Measurements from ENCODE around the gene RPLP1.

RPLP1 gene

DNA sequence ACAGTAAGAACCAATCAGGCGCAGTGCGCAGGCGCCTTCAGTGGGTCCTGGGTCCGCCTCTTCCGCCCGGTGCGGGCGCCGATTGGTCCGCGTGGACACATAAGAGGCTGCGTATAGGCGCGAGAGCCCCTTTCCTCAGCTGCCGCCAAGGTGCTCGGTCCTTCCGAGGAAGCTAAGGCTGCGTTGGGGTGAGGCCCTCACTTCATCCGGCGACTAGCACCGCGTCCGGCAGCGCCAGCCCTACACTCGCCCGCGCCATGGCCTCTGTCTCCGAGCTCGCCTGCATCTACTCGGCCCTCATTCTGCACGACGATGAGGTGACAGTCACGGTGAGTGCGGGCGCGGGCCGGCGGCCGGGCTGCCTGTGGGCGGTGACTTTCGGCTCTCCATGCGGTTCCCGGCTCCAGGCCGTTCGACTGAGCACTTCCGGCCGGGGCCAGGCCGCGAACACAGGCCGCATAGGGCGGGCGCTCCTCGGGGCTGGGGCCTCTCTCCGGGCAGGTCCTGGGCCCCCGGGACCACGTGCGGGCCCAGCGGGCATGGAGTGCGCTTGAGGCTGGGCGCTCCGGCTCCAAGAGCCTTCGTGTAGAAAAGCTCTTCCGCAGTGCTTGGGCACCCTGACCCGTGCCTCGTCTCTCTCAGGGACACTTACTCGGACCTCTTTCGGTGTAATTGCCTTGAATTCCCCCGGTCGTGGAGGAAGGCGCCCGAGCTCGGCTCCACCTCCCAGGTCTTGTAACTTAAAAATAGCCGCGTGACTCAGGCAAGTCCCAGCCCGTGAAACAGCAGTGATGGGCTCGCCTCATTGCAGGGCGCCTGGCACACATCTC, at the start of gene RPLP1:
RPLP1 (plus strand) TSS at position 127 of the 830 bp plus-strand sequence; CDS start at position 258, 131 bp downstream.
- peak; percentile 31 to 61 for DNase-seq

DNA sequence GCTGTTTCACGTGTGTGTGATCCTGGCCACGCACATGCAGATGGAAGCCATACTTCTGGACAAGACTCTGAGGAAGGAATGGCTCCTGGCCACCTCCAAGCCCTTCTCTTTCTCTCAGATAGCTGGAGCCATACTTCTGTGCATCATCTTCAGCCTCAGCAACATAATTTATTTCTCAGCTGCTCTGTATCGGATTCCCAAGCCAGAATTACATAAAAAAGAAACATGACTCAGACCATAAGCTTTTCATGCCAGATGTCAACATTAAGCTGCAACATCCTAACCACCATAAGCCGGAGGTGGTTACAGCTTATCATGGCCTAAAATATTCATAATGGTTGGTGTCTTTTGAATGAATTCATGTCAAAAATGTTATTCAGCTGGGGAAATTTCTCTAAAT, 49.0 kb upstream of the RPLP1 start:
- no peak for DNase-seq

DNA sequence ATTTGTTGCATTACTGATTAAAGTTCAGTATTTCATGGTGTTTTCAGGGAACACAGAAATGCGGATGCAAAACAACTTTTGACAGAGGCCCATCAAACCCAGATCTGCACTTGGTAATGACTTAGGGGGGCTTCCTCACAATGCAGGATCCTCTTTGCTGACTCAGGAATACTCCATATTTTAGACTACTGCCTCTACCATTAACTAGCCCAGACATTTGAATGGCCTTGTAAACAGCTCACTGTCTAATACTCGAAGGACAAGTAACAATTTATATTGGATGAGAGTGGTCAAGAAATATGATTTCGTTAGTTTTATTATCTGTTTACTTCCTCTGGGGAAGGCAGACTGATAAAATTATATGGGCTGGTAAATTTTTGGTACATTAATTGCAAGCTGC, 47.5 kb upstream of the RPLP1 start:
- no peak for DNase-seq

DNA sequence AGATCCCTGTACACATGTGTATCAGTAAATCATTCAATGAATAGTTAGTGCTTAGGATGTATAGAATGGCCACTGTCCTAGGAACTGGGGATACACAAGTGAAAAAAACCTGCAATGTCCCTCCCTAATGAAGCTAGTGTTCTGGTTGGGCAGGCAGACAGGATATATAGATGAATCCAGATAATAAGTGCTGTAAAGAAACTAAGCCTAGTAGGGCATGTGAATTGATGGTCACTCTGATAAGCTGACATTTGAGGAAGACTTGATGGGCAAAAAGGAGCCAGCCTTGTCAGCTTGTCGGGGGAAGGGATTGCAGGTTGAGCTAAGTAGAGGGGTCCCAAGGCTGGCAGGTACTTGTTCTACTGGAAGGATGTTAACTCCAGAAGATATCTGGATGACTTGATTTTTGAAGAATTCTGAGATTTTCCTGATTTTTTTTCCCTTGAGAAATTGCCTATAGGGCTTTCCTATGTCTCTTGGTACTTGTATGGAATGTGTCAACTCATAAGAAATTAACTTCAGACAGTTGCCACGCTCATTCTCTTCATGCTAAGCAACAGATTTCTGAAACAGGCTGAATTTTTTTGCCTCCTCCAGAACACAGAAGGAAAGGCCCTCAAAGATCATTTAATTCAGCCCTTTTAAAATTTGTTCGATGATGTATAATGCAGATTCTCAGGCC, 44.8 kb upstream of the RPLP1 start:
- no peak for DNase-seq

DNA sequence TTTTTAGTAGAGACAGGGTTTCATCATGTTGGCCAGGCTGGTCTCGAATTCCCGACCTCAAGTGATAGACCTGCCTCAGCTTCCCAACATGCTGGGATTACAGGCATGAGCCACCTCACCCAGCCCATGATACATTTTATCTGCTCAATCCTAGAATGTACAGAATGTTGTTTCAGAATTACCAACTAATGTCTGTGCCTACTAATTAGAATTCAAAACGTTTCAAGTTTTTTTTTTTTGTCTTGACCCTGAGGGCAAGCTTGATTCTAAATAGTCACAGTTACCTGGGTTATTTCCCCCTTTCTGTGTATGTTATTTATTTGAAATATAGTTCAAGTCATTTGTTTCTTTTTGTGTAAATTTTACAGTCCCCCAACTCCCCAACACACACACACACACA, 43.8 kb upstream of the RPLP1 start:
- no peak for DNase-seq

DNA sequence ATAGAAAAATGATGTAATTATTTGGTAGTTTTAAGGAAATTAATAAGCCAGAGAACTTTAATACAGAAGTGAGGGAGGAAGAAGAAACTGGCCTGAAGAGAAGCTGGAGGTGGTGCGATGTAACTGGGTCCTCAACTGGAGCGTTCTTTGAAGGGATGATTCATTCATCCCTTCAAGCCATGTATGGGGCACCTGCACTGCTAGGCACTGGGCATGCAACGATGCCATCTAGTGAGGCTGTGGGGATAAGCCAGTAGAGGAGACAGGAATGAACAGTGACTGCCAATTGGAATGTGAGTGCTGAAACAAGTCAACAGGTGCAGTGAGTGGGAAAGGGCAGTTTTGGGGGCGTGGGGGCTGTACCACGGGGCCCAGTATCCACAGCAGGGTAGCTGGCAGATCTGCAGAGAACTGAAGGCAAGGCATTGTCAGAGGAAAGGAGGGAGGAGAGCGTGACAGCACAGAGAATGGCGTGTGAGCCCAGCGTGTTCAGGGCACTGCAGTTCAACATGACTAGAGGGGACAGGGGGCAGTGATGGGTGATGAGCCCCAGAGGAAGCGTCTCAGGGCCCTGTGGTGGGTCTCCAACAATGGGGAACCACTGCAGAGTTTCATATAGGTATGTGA, 42.3 kb upstream of the RPLP1 start:
- no peak for DNase-seq

DNA sequence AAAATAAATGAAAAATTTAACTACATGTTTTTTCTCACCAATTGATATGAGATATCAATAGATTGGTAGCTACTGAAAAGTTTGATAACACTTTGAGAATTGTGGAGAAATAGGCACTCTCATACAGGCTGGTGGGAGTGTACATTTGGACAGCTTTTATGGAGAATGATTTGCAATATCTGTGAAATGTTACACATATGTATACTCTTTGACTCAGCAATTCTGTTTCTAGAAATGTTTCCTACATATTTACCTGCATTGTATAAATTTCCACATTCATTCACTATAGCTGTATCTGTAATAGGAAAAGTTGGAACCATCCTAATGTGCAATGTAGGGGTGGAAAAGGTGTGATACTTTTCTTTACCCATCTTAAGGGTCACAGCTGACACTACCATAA, 40.3 kb upstream of the RPLP1 start:
- DNase-seq = no peak

DNA sequence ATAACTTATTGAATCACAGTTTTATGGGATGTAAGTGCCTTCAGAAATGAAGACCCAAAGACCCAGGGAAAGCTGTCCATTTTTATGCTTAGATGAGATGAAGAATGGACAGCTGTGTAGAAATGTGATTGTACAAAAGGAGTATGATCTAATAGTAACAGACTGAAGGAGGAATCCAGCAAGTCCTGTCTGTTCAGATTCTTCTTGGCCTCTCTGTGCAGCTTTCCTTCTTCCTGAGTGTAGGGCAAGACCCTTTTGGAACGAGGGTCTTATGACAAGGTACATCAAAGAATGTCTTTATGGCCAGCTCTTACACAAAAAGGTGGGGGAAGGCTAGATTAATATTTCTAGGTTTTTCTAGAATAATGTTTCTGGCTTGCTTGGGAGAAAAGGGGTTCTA, 39.9 kb upstream of the RPLP1 start:
- no peak for DNase-seq

DNA sequence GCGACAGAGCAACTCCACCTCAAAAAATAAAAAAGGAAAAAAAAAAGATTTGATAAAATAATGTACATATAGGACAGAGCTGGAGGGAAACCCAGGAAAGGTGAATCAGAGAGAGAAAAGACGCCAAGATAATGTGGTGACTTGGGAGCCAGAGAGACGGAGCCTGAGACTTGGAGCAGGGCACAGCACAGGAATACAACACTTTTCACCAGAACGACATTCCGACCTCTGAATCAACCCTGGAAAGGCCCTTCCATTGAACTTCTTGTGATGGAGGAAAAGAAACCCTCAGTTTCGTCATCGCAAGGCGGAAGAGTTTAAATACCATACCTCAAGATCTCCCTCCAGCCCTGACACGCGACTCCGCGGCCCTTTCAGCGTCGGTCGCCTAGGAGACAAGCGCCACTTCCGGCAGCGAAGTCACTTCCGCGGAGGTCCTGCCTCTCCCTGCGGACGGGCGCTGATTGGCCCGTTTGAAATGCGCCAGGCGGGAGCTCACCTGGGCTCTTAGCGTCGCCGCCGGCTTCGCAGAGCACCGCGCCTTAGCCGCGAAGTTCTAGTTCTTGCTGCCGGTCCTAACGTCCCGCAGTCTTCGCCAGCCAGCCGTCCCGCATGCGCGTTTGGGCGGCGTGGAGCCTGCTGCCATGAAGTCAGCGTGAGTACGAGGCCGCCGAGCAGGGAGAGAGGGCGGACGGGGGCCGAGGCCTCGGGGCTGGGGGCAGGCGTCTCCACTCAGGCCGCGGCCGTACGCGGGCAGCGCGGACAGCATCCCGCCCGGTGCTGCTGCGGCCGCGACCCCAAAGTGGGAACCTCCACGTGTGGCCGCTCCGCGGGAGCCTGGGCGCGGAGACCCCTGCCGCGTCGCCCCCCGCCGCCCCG, 38.6 kb upstream of the RPLP1 start, which contains the start of gene KIF23:
KIF23 (plus strand) TSS at position 528 of the 879 bp plus-strand sequence; CDS start at position 645, 117 bp downstream.
- peak; percentile 44 to 63 for DNase-seq

DNA sequence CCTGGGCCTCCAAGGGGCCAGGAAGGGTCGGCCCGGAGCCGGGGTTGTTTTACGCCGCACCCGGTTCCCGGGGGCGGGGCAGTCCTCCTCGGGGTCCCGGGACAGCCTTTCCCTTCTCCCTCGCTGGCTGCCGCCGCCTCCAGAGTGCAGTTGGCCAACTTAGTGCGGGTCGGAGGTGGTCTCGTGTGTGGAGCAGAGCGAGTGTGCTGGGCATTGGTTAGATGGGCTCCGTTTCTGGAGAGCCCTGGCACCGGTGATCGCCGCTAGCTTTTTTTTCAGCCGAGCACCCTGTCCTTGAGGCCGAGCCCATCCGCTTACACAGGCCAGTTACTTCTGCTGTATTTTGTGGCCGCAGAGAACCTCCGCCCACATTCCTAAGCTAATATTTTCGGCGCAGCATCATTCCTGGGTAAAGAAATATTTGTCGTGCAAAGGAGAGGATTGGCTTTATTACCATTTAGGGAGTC, 37.9 kb upstream of the RPLP1 start:
- DNase-seq = no peak

DNA sequence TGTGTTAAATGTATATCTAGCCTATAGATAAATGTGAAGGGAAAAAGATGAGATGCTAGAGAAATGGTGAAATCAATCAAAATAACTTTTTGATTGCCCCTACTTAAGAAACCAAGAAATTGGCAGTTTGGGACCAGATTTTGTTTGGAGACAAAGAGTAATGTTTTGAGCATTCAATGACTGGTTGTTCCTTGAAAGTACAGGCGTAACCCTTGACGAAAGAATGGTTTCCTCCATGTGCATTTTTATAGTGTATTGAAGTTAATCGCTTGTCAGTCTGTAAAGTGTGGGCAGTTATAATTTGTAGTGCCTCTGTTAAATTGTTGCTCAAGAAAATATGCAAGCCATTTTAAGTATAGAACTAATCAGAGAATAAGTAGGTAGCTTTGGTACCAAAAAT, 37.2 kb upstream of the RPLP1 start:
- DNase-seq = no peak

DNA sequence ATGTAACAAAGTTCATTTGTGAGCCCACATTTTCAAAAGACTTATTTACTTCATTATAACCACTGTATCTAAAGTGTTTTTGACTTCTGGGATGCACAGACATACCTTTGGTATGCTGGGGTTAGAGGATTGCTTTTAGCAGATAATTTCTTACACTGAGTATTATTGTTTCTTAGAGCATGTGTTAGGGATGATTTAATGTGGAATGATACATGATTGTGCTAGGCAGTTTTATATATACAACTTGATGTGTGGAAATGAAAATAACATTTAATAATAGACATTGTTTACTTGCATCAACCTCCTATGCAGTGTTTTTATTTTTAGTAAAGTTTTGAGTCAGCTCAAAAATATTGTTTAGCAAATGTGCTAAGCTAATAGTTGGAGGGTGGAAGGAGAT, 35.0 kb upstream of the RPLP1 start:
- DNase-seq = no peak

DNA sequence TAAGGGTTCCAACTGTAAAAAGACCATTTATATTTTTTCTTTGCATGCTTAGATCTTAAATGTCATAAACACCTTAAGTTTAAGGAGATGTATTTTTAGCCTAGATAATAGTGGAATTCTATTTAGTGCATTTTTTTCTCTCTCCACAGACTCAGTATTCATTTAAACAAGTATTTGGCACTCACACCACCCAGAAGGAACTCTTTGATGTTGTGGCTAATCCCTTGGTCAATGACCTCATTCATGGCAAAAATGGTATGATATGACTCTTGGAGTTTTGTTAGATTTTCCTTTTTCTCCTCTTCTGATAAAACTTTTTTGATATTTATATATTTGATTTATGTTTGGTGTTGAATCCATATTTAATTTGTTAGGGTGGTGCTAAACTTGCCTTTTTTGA, 31.1 kb upstream of the RPLP1 start:
- no peak for DNase-seq

DNA sequence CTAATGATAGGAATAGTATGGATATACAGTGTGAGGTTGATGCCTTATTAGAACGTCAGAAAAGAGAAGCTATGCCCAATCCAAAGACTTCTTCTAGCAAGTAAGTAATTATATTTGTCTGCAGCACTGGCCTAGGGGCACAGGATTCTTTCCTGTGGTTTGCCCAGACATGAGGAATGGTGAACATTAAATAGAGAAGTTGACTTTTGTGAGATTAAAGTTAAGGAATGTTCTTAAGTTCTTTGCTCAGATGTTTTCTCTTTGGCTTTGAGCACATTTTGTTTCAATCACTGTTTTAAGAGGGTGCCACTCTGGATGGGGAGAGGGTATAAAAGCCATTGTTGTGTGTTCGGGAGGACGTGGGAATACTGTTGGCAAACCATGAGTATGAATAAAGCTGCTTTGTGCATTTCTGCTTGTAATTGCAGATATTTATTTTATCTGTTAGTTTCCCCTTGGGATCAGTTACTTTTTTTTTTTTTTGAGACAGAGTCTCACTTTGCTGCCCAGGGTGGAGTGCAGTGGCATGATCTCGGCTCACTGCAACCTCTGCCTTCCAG, 30.2 kb upstream of the RPLP1 start:
- DNase-seq = no peak

DNA sequence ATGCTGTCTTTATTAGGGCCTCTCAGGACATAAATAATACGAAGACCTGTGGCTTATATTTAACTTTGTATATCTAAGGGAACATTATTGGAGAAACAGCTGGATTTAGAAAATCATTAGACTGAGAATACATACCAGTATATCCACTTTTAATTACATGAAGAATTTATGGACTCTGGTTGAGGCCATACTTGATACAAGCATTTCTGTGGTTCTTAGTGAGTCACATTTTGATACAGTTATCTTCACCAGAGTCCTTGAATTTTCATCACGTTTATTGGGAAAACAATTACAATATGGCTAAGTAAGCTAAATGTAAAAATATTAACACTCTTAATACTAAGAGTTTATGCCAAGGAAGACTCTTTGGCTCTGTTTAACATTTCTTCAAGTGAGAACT, 28.6 kb upstream of the RPLP1 start:
- DNase-seq = no peak

DNA sequence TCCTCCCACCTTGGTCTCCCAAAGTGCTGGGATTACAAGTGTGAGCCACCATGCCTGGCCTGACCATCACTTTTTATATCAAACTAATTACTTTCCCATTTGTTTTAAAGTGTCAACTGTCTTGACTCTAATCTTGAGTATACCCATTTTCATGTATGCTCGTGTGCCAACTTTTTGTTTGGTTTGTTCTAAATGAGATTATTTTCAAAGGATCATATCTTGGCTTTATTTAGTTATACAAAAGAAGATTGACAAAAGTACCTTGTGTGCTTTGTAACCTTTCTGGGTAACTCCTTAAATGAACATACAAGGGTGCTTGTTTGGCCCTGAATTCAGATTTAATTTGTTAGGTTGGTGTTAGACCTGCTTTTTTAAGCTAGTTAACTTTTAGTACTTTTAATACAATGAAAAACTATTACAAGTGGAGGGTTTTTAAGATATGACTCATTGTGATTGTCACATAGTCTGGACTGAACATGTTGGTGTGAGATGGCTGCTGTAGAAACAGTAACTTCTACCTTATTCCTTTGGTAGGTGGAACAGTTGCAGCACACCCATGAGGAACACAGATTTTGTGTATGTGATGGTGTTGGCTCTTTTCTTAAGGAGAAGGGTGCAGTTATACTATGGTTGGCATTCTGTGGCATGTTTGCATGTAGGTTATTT, 27.7 kb upstream of the RPLP1 start:
- no peak for DNase-seq

DNA sequence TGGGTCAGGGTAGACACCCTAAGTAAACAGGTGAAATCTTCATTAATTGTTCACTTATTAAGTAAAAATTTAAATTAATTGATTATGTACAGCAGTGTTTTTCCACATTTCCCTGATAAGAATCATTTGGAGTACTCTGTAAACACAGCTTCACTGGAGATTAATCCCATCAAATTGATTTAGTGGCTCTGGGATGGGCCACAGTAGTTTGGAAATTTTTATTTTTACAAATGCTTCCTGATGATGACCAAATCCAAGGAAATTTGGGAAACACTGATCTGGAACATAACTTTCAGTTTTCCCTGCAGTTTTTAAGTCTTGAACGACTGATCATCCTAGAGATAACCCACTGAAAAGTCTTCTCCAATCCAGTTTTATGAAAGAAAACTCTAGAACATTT, 18.8 kb upstream of the RPLP1 start:
- DNase-seq = no peak

DNA sequence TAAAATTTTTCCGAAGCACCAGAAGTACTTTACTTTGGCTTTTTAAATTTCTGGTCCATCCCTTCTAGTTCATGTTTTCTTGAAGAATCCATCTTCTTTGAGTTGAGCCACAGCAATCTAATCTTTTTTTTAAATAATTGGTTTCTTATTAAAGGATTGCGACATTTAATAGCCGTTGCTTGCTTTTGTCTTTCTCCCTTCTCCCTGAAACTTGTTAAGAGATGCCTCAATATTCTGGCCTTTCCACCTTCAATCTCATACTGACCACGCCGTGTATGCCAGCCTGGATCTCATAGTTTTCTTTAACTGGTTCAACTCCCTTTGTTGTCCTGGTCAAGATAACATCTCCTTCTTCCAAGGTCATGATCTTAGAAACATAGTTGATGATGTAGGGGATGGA, 18.4 kb upstream of the RPLP1 start:
- no peak for DNase-seq

DNA sequence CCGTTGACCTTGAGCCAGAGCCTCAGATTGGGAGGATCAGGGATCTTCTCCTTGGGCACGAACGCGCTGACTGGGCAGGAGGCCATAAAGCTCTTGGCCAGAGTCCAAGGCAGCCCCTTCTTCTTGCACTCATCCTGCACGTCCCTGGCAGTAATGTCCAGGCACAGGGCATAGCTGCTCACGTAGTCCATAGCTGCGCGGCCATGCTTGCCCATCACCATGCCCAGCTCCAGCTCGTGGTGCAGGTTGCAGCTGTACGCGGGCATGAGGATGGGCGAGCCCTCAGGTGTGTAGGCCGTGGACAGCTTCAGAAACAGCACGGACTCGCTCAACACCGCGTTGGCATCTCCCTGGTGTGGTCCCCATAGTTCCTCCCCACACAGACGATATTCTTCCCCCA, 17.9 kb upstream of the RPLP1 start:
- no peak for DNase-seq

DNA sequence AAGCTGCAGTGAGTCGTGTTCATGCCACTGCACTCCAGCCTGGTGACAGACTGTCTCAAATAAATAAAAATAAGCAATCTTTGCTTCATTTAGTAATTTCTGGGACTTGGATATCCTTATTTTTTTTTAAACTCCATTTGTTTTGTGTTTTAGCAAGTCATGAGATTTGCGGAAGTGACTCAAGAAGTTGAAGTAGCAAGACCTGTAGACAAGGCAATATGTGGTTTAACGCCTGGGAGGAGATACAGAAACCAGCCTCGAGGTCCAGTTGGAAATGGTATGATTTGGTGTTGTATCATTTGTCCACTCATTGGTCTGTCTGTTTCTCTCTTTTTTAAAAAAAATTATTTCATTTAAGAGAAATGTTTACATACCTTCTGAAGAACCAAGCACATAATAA, 16.6 kb upstream of the RPLP1 start:
- no peak for DNase-seq

DNA sequence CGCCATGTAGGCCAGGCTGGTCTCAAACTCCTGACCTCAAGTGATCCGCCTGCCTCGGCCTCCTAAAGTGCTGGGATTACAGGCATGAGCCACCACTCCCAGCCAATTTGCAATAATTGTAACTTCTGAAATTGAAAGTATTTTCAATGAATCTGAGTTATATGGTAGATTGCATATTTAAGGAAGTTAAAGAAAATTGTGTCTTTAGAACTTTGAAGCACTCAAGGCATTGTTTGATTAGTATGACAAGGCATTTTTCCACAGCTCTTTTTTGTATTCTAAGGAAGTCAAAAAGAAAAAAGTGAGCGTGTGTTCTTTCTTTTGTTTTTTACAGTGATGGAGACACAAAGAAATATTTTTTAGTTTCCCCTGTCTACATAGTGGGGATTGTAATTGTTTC, 15.7 kb upstream of the RPLP1 start:
- no peak for DNase-seq

DNA sequence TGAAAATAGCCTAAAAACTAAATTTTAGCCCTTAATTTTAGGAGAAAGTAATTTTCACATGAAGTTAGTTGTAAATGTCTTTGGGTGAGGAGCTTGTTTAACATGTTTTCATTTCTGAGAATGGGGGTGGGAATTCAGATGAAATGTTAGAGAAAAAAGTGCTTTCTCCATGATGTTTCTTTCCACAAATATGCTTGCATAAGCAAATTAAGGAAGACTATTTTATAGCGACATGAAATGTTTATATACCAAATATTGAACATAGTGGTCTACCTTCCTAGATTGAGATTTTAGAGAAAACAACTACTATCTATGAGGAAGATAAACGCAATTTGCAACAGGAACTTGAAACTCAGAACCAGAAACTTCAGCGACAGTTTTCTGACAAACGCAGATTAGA, 13.0 kb upstream of the RPLP1 start:
- no peak for DNase-seq
